Measurements from ENCODE around the gene DND1.

- no peak for TF ChIP-seq PBX3 (IDR thresholded peaks at IDR 0.05)
- TF ChIP-seq CTCF (IDR thresholded peaks at IDR 0.05): no peak
- TF ChIP-seq BCL3 (IDR thresholded peaks at IDR 0.05): peak; percentile 91; the same call in 2 of the 3 replicates
These were observed 17.9 kb upstream of the DND1 start, which contains the start of the genes HARS1 and HARS2 for GRCh38 chr5:140690941-140691924.

All from A549 (cell line).